ENCODE measurements around the gene AUH.

DNA sequence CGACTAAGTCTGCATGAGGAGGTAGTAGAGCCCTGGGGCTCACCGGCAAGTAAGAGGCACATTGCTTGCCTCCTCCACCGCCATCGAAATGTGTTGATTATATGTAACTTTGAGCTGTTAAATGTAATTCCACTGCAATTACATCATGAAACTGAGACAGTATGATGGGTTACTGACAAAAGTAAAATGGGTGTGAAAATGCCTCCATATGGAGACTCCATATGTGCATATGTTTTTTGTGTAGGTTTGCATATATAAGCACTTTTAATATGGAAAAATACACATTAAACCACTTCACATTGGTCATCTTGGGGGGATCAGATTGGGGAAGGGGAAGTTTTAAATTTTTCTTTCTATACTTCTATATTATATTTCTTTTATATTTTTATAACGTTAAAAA is 32.1 kb upstream of the AUH start:
- TF ChIP-seq, protein P1, sequence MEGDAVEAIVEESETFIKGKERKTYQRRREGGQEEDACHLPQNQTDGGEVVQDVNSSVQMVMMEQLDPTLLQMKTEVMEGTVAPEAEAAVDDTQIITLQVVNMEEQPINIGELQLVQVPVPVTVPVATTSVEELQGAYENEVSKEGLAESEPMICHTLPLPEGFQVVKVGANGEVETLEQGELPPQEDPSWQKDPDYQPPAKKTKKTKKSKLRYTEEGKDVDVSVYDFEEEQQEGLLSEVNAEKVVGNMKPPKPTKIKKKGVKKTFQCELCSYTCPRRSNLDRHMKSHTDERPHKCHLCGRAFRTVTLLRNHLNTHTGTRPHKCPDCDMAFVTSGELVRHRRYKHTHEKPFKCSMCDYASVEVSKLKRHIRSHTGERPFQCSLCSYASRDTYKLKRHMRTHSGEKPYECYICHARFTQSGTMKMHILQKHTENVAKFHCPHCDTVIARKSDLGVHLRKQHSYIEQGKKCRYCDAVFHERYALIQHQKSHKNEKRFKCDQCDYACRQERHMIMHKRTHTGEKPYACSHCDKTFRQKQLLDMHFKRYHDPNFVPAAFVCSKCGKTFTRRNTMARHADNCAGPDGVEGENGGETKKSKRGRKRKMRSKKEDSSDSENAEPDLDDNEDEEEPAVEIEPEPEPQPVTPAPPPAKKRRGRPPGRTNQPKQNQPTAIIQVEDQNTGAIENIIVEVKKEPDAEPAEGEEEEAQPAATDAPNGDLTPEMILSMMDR (IDR thresholded peaks at IDR 0.05), result no peak
- no peak for TF ChIP-seq POLR2AphosphoS5 (IDR thresholded peaks at IDR 0.05)
